ENCODE results near the gene CDS1.
"Not testable (repeated sequence)": the region's sequence is repeated elsewhere in the genome, so short reads cannot be mapped to it uniquely, and the experiment has no call there.

CDS1 gene

GRCh38 chr4:84582988-84583875, at the start of gene CDS1:
Gene CDS1 (plus strand): TSS chr4:84583127. CDS start chr4:84583402, 275 bp downstream.
- DNase-seq (ENCODE audit: low read depth) = no peak

GRCh38 chr4:84535901-84536300, 47.0 kb upstream of the CDS1 start:
- no peak for DNase-seq (ENCODE audit: low read depth)

- no peak for DNase-seq (ENCODE audit: low read depth)
Observed at GRCh38 chr4:84545093-84545492, 37.8 kb upstream of the CDS1 start.

- DNase-seq (ENCODE audit: low read depth) = no peak
Observed at GRCh38 chr4:84547211-84547610, 35.7 kb upstream of the CDS1 start.

GRCh38 chr4:84549191-84549590, 33.7 kb upstream of the CDS1 start:
- not testable (repeated sequence) for DNase-seq (ENCODE audit: low read depth)

GRCh38 chr4:84562156-84562555, 20.8 kb upstream of the CDS1 start:
- no peak for DNase-seq (ENCODE audit: low read depth)

GRCh38 chr4:84563002-84563401, 19.9 kb upstream of the CDS1 start:
- no peak for DNase-seq (ENCODE audit: low read depth)

- no peak for DNase-seq (ENCODE audit: low read depth)
Observed at GRCh38 chr4:84565951-84566350, 17.0 kb upstream of the CDS1 start.

- no peak for DNase-seq (ENCODE audit: low read depth)
Observed at GRCh38 chr4:84568496-84568895, 14.4 kb upstream of the CDS1 start.

GRCh38 chr4:84569009-84569408, 13.9 kb upstream of the CDS1 start:
- no peak for DNase-seq (ENCODE audit: low read depth)

GRCh38 chr4:84573385-84574068, 9.4 kb upstream of the CDS1 start:
- DNase-seq (ENCODE audit: low read depth) = no peak

- DNase-seq (ENCODE audit: low read depth) = no peak
Observed at GRCh38 chr4:84574069-84574720, 8.7 kb upstream of the CDS1 start.

- peak; percentile 34 for DNase-seq (ENCODE audit: low read depth)
Observed at GRCh38 chr4:84578540-84579402, 4.2 kb upstream of the CDS1 start.

GRCh38 chr4:84579403-84579776, 3.5 kb upstream of the CDS1 start:
- no peak for DNase-seq (ENCODE audit: low read depth)

GRCh38 chr4:84582302-84582987, 482 bp upstream of the CDS1 start:
- peak; percentile 15 for DNase-seq (ENCODE audit: low read depth)

GRCh38 chr4:84583876-84584380, 1.0 kb downstream of the CDS1 start:
- no peak for DNase-seq (ENCODE audit: low read depth)

GRCh38 chr4:84585251-84585650, 2.3 kb downstream of the CDS1 start:
- DNase-seq (ENCODE audit: low read depth) = no peak

- DNase-seq (ENCODE audit: low read depth) = no peak
Observed at GRCh38 chr4:84594724-84595123, 11.8 kb downstream of the CDS1 start.

- DNase-seq (ENCODE audit: low read depth) = no peak
Observed at GRCh38 chr4:84596826-84597225, 13.9 kb downstream of the CDS1 start.

GRCh38 chr4:84597450-84597849, 14.5 kb downstream of the CDS1 start:
- DNase-seq (ENCODE audit: low read depth) = no peak

- no peak for DNase-seq (ENCODE audit: low read depth)
Observed at GRCh38 chr4:84606645-84607044, 23.7 kb downstream of the CDS1 start.
